Smooth muscle cell (in vitro differentiated cells): ENCODE data around the gene CELF4. TPM values are rescaled to one million over a fixed set of nuclear protein-coding genes. Genes with fewer than 3 reads are reported as not detected.

ENCODE experiments used
- DNase-seq: peaks from one replicate; lab custom pipeline; 2025; ENCODE audit not compliant: unreplicated experiment; lab: John Stamatoyannopoulos, UW
- H2AFZ ChIP-seq: fragments of 200-600 bp; sonication (generic); 2 replicates; pipeline ENCODE4 v1.6.0; 2016; ENCODE audit warnings: antibody characterized with exemption, low read depth, mild to moderate bottlenecking
- H3F3A ChIP-seq: fragments of 200-600 bp; sonication (generic); 2 replicates; pipeline ENCODE4 v1.6.0; 2017; ENCODE audit warnings: antibody characterized with exemption, low read depth
- H3K27ac ChIP-seq: fragments of 200-600 bp; sonication (generic); 2 replicates; pipeline ENCODE4 v1.5.1; 2016; ENCODE audit warnings: low read depth, mild to moderate bottlenecking
- H3K27me3 ChIP-seq: fragments of 200-600 bp; sonication (generic); 2 replicates; pipeline ENCODE4 v1.6.1; 2016; ENCODE audit warnings: low read depth, mild to moderate bottlenecking
- H3K36me3 ChIP-seq: fragments of 200-600 bp; sonication (generic); 2 replicates; pipeline ENCODE4 v1.5.1; 2016; ENCODE audit warnings: low read depth
- H3K4me1 ChIP-seq: fragments of 200-600 bp; sonication (generic); 2 replicates; pipeline ENCODE4 v1.5.1; 2016; ENCODE audit warnings: low read depth
- H3K4me2 ChIP-seq: fragments of 200-600 bp; sonication (generic); 2 replicates; pipeline ENCODE4 v1.6.0; 2016; ENCODE audit warnings: mild to moderate bottlenecking
- H3K4me3 ChIP-seq: fragments of 200-600 bp; sonication (generic); 2 replicates; pipeline ENCODE4 v1.5.1; 2016; ENCODE audit warnings: mild to moderate bottlenecking
- H3K79me2 ChIP-seq: fragments of 200-600 bp; sonication (generic); 2 replicates; pipeline ENCODE4 v1.6.0; 2016; ENCODE audit warnings: low read depth, mild to moderate bottlenecking
- H3K9ac ChIP-seq: fragments of 200-600 bp; sonication (generic); 2 replicates; pipeline ENCODE4 v1.6.0; 2016; ENCODE audit warnings: low read depth
- H3K9me3 ChIP-seq: fragments of 200-600 bp; sonication (generic); replicated peaks from 2 replicates; pipeline ENCODE4 v1.5.1; 2016; ENCODE audit warnings: low read depth
- H4K20me1 ChIP-seq: fragments of 200-600 bp; sonication (generic); 2 replicates; pipeline ENCODE4 v1.6.0; 2016; ENCODE audit warnings: low read depth
- WGBS: methylation state at CpG from one replicate; pipeline ENCODE4 v1.1.7; 2016; ENCODE audit warnings: low lambda C conversion rate; 5-methylcytosine and 5-hydroxymethylcytosine counted together
- polyA plus RNA-seq: library from polyadenylated mRNA; unstranded; fragments of >200 nt; fragmentation: Nextera tagmentation; extraction: Ambion mirVana; gene quantifications from 2 replicates; pipeline ENCODE4 v1.2.1, GENCODE V29; 2016
- total RNA-seq: library from RNA; depleted of rRNA; stranded (reverse); fragments of >200 nt; gene quantifications from 2 replicates; pipeline ENCODE4 v1.2.3, GENCODE V29; 2014
- TF ChIP-seq, protein P1 (sequence below): fragments of 200-600 bp; sonication (generic); IDR thresholded peaks from 2 replicates; pipeline ENCODE4 v1.5.1; 2017; ENCODE audit warnings: borderline replicate concordance, mild to moderate bottlenecking, antibody characterized with exemption; ENCODE audit not compliant: insufficient read depth, poor library complexity, severe bottlenecking

The CELF4 gene
- total and polyA plus RNA-seq, 2 experiments from 2014 or later: 0.40 TPM; not detected in 1

DNA sequence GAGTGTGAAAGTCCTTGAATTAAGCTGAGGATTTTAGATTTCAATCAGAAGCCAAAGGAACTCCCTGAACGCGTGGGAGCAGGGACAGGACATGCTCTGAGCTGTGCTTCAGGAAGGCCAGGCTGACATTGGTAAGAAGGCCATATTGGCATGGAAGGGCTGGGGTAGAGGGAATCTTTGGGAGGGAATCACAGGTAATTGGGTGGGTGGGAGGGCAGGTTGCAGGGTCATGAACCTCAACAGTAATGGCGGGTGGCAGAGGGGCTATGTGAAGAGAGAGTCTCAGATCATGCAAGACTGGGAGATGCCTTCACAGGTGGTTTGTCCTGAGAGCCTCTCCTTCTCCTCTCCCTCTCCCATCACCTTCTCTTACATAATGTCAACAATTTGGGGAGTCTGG is 18.6 kb upstream of the CELF4 start:
- Histone ChIP-seq H3K79me2 (no peaks in the 10 kb centered on the region), H3F3A (no peaks in the 10 kb centered on the region), H3K9ac (no peak overlapping the region), H2AFZ (no peak overlapping the region), H3K27ac (no peak overlapping the region), H4K20me1 (no peaks in the 10 kb centered on the region), H3K4me2 (no peak overlapping the region), H3K27me3 (peaks cover 28% of the 10 kb centered on the region), H3K9me3 (no peaks in the 10 kb centered on the region), H3K4me3 (no peak overlapping the region), H3K36me3 (no peaks in the 10 kb centered on the region), H3K4me1 (no peaks in the 10 kb centered on the region)
- TF ChIP-seq, protein P1, sequence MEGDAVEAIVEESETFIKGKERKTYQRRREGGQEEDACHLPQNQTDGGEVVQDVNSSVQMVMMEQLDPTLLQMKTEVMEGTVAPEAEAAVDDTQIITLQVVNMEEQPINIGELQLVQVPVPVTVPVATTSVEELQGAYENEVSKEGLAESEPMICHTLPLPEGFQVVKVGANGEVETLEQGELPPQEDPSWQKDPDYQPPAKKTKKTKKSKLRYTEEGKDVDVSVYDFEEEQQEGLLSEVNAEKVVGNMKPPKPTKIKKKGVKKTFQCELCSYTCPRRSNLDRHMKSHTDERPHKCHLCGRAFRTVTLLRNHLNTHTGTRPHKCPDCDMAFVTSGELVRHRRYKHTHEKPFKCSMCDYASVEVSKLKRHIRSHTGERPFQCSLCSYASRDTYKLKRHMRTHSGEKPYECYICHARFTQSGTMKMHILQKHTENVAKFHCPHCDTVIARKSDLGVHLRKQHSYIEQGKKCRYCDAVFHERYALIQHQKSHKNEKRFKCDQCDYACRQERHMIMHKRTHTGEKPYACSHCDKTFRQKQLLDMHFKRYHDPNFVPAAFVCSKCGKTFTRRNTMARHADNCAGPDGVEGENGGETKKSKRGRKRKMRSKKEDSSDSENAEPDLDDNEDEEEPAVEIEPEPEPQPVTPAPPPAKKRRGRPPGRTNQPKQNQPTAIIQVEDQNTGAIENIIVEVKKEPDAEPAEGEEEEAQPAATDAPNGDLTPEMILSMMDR: no peak
- DNase-seq: no peak
- 79% methylated on average over 3 of the region's 3 CpGs for WGBS

DNA sequence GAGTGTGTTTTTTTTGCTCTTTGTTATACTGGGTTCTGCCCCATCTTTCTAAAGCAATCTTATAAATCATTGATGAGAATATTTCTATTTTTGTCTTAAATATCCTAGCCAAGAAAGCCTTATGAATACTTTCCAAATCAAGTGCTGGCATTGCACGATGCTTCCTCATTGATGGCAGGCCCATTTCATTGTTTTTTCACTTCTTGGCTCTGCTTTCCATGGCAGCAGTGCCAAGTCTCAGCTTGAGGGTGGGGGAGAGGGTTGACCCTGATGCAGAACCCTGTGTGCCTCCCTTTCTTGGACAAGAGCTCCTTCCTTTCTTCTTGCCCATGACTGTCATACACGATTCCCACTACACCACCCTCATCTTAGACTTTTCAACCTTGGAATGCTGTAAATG is 16.7 kb upstream of the CELF4 start:
- no peaks in the 10 kb centered on the region for H3F3A ChIP-seq
- no peak overlapping the region for H3K4me2 ChIP-seq
- H2AFZ ChIP-seq: no peak overlapping the region
- no peak for DNase-seq
- no peak overlapping the region for H3K9ac ChIP-seq
- H3K27ac ChIP-seq: no peak overlapping the region
- peaks cover 28% of the 10 kb centered on the region for H3K27me3 ChIP-seq
- no peaks in the 10 kb centered on the region for H3K36me3 ChIP-seq
- TF ChIP-seq, protein P1: no peak
- no peaks in the 10 kb centered on the region for H3K79me2 ChIP-seq
- no peak overlapping the region for H3K4me3 ChIP-seq
- 94% methylated on average over 2 of the region's 2 CpGs for WGBS
- no peaks in the 10 kb centered on the region for H3K9me3 ChIP-seq
- H4K20me1 ChIP-seq: no peaks in the 10 kb centered on the region
- peaks cover 4% of the 10 kb centered on the region for H3K4me1 ChIP-seq

DNA sequence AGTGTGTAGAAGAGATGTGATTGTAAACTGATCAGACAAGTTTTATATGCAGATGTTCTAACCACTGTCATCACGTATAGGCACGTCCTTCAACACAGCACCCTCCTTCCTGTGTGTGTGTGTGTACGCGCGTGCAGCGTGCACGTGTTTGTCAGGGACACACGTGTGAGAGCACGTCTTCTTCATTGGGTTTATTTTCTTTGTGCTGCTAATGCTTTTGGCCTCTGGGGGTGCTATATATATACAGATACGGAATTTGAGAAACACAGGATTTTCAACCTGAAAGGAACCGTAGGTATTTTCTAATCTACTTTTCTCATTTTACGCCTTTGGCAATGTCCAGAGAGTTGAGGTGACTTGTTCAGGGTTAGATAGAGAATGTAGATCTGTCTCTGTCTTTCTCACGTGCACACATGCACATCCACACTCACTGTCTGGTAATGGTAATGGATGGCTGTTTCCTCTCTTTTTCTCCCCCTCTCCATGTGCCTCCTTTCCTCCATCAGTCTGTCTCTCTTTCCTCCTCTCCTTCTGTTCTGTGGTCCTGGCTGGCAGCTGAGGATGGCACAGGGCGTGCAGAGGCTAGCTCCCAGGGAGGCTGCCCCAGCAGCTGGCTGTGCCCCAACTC is 13.4 kb upstream of the CELF4 start:
- TF ChIP-seq, protein P1: peak; percentile 49
- Histone ChIP-seq H3K27me3 (peaks cover 38% of the 10 kb centered on the region), H3K9me3 (no peaks in the 10 kb centered on the region), H3K79me2 (no peaks in the 10 kb centered on the region), H3K27ac (no peak overlapping the region), H3K9ac (no peak overlapping the region), H3K4me3 (no peak overlapping the region), H3F3A (no peaks in the 10 kb centered on the region), H3K4me1 (peaks cover 10% of the 10 kb centered on the region), H4K20me1 (no peaks in the 10 kb centered on the region), H3K4me2 (no peak overlapping the region), H2AFZ (no peak overlapping the region), H3K36me3 (no peaks in the 10 kb centered on the region)
- no peak for DNase-seq
- 55% methylated on average over 14 of the region's 14 CpGs for WGBS

DNA sequence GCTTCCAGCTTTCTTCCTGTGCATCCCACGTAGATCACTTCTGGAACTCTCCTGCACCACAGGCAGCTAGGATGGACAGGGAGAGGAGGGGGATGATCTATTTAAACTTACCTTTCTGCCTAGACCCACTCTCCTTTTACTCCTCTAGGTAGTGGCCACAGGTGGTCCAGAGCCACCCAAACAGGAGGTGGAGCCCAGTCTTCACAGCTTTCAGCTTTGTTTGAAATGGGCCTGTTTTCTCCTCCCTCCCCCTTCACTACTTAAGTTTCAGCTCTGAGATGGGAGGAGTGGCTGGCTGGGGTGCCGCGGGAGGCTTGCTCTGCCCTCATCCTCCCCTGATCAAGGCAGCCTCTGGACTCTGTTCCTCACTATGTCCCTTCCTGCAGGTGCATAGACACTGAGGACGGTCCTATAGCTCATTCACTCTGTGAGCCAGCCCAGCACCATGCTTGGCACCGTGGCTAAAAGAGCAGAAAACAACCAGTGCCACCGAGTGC is 12.6 kb upstream of the CELF4 start:
- no peak overlapping the region for H3K9ac ChIP-seq
- TF ChIP-seq, protein P1: no peak

More for the DNA sequence above, 12.6 kb upstream of the CELF4 start:
- H3K4me2 ChIP-seq: no peak overlapping the region
- H3K4me1 ChIP-seq: peaks cover 10% of the 10 kb centered on the region
- H3K79me2 ChIP-seq: no peaks in the 10 kb centered on the region
- no peak for DNase-seq
- H3F3A ChIP-seq: no peaks in the 10 kb centered on the region
- WGBS: 58% methylated on average over 6 of the region's 6 CpGs
- H3K4me3 ChIP-seq: no peak overlapping the region
- H3K27me3 ChIP-seq: peaks cover 37% of the 10 kb centered on the region
- no peak overlapping the region for H3K27ac ChIP-seq
- no peaks in the 10 kb centered on the region for H3K9me3 ChIP-seq
- no peaks in the 10 kb centered on the region for H3K36me3 ChIP-seq
- H4K20me1 ChIP-seq: no peaks in the 10 kb centered on the region
- H2AFZ ChIP-seq: no peak overlapping the region
